ENCODE results near the gene NTN4.

- no peak for TF ChIP-seq SIN3A (IDR thresholded peaks at IDR 0.05; ENCODE audit: borderline replicate concordance, insufficient read depth, low read length)
- no peak for TF ChIP-seq TAF1 (IDR thresholded peaks at IDR 0.05; ENCODE audit: borderline replicate concordance, insufficient read depth, low read length)
- no peak for TF ChIP-seq POLR2AphosphoS5 (IDR thresholded peaks at IDR 0.05; ENCODE audit: low read depth, low read length)
Measured at GRCh38 chr12:95834572-95834971, 44.0 kb upstream of the NTN4 start.

All from PFSK-1 (cell line).